H1 (cell line): ENCODE measurements around the gene ALDH7A1. TPM values are rescaled to one million over a fixed set of nuclear protein-coding genes. Genes with fewer than 3 reads are reported as not detected.

Experiments used
- CTCF ChIA-PET: fragments of 300-600 bp; sonication (Branson Sonifier 250); formaldehyde crosslinking; loops from one replicate; lab custom pipeline; 2021; ENCODE audit not compliant: partially characterized antibody; lab: Charles Lee
- POLR2A ChIA-PET: fragments of 300-600 bp; sonication (Branson Sonifier 250); formaldehyde crosslinking; loops from one replicate; lab custom pipeline; 2021; ENCODE audit warnings: inconsistent platforms; ENCODE audit not compliant: partially characterized antibody; lab: Charles Lee
- DNase-seq, 2 experiments: peaks; one replicate each; pipeline versions ENCODE4 v3.0.0 to v3.0.0-alpha.2; 2010 to 2022; ENCODE audit warnings: low spot score in 2 of 2, low read depth in 1 of 2, mixed read lengths in 1 of 2
- FAIRE-seq: peaks from 2 replicates; lab custom pipeline; 2011; peaks lifted over from hg19 to GRCh38; lab: Jason Lieb, UNC
- H2AFZ ChIP-seq: 2 replicates; pipeline ENCODE4 v1.8.1; 2012; ENCODE audit warnings: low read length, inconsistent platforms
- H2AK5ac ChIP-seq: 2 replicates; pipeline ENCODE4 v1.6.1; 2013; ENCODE audit warnings: low read depth, low read length
- H2BK120ac ChIP-seq: replicated peaks from 2 replicates; pipeline ENCODE3; 2013; ENCODE audit warnings: low read depth, low read length, inconsistent platforms
- H2BK12ac ChIP-seq: 2 replicates; pipeline ENCODE4 v1.6.1; 2013; ENCODE audit warnings: low read depth, low read length
- H2BK15ac ChIP-seq: 2 replicates; pipeline ENCODE4 v1.6.1; 2013; ENCODE audit warnings: low read length
- H2BK20ac ChIP-seq: 2 replicates; pipeline ENCODE4 v1.6.1; 2013; ENCODE audit warnings: low read length
- H2BK5ac ChIP-seq: 2 replicates; pipeline ENCODE4 v1.6.1; 2013; ENCODE audit warnings: low read depth, low read length
- H3K14ac ChIP-seq: 2 replicates; pipeline ENCODE4 v1.6.1; 2013; ENCODE audit warnings: inconsistent platforms; ENCODE audit not compliant: insufficient read length
- H3K18ac ChIP-seq: 2 replicates; pipeline ENCODE4 v1.6.1; 2013; ENCODE audit warnings: low read length; ENCODE audit errors: extremely low read depth
- H3K23ac ChIP-seq: 2 replicates; pipeline ENCODE4 v1.6.1; 2013; ENCODE audit warnings: inconsistent platforms; ENCODE audit not compliant: insufficient read length
- H3K23me2 ChIP-seq: 2 replicates; pipeline ENCODE4 v1.6.1; 2013; ENCODE audit warnings: low read depth, low read length
- H3K27ac ChIP-seq: 2 replicates; pipeline ENCODE4 v1.6.1; 2011; ENCODE audit warnings: low read depth, low read length, inconsistent platforms
- H3K27me3 ChIP-seq, 4 experiments: replicated peaks in 1 of 4; 1 replicate in 1 of 4; 2 replicates in 3 of 4; pipeline versions ENCODE4 v1.6.1 to v1.8.1; 2011 to 2013; ENCODE audit warnings: low read length in 3 of 4, mild to moderate bottlenecking in 3 of 4, inconsistent platforms in 2 of 4, mixed read lengths in 2 of 4, moderate library complexity in 1 of 4; ENCODE audit not compliant: control insufficient read depth in 3 of 4, insufficient read depth in 3 of 4; ENCODE audit errors: extremely low read depth in 1 of 4
- H3K36me3 ChIP-seq, 4 experiments: 2 replicates each; pipeline versions ENCODE4 v1.6.1 to v1.8.1; 2011 to 2013; ENCODE audit warnings: mild to moderate bottlenecking in 4 of 4, low read length in 3 of 4, moderate library complexity in 2 of 4, control low read depth in 1 of 4, inconsistent platforms in 1 of 4; ENCODE audit not compliant: insufficient read depth in 4 of 4, control insufficient read depth in 2 of 4
- H3K4ac ChIP-seq: replicated peaks from 2 replicates; pipeline ENCODE3; 2013; ENCODE audit warnings: low read length, low read depth, mixed read lengths, inconsistent platforms; ENCODE audit not compliant: insufficient read length
- H3K4me1 ChIP-seq, 4 experiments: replicated peaks in 1 of 4; 1 replicate in 1 of 4; 2 replicates in 3 of 4; pipeline versions ENCODE4 v1.6.1 to v1.8.1; 2011 to 2013; ENCODE audit warnings: low read length in 3 of 4, inconsistent platforms in 2 of 4, mixed read lengths in 1 of 4; ENCODE audit not compliant: insufficient read depth in 4 of 4, control insufficient read depth in 3 of 4
- H3K4me2 ChIP-seq, 2 experiments: 2 replicates each; pipeline versions ENCODE4 v1.6.1 to v1.8.1; 2011 to 2013; ENCODE audit warnings: low read depth in 2 of 2, low read length in 2 of 2, control low read depth in 1 of 2, inconsistent platforms in 1 of 2, mild to moderate bottlenecking in 1 of 2; ENCODE audit not compliant: insufficient read depth in 1 of 2
- H3K4me3 ChIP-seq, 4 experiments: fragments of 200-600, 300-600 bp in 1 of 4; sonication (generic), shearing (Covaris generic), sonication (Bioruptor Twin) in 1 of 4; 2 replicates each; pipeline versions ENCODE4 v1.5.1 to v1.8.1; 2011 to 2016; ENCODE audit warnings: low read length in 4 of 4, low read depth in 3 of 4, control low read depth in 2 of 4, inconsistent platforms in 2 of 4, mild to moderate bottlenecking in 2 of 4, mixed read lengths in 1 of 4, moderate library complexity in 1 of 4; ENCODE audit not compliant: insufficient read depth in 2 of 4; ENCODE audit errors: extremely low read depth in 1 of 4
- H3K56ac ChIP-seq: replicated peaks from 2 replicates; pipeline ENCODE3; 2013; ENCODE audit warnings: low read depth, mild to moderate bottlenecking, mixed read lengths, low read length, inconsistent platforms; ENCODE audit not compliant: insufficient read length
- H3K79me1 ChIP-seq: 2 replicates; pipeline ENCODE4 v1.6.1; 2013; ENCODE audit warnings: low read depth, low read length, control low read depth
- H3K79me2 ChIP-seq, 2 experiments: 2 replicates each; pipeline versions ENCODE4 v1.6.1 to v1.8.1; 2012 to 2013; ENCODE audit warnings: low read length in 2 of 2, mild to moderate bottlenecking in 2 of 2, inconsistent platforms in 1 of 2; ENCODE audit not compliant: insufficient read depth in 2 of 2, control insufficient read depth in 1 of 2
- H3K9ac ChIP-seq, 4 experiments: replicated peaks in 1 of 4; 1 replicate in 1 of 4; 2 replicates in 3 of 4; pipeline versions ENCODE4 v1.6.1 to v1.8.1; 2011 to 2013; ENCODE audit warnings: low read depth in 3 of 4, low read length in 3 of 4, control low read depth in 2 of 4, mild to moderate bottlenecking in 2 of 4, moderate library complexity in 2 of 4, inconsistent platforms in 1 of 4; ENCODE audit errors: extremely low read depth in 1 of 4
- H3K9me3 ChIP-seq, 2 experiments: 2 replicates each; pipeline versions ENCODE4 v1.6.1 to v1.8.1; 2012 to 2013; ENCODE audit warnings: mild to moderate bottlenecking in 2 of 2, moderate library complexity in 2 of 2, control low read depth in 1 of 2, inconsistent platforms in 1 of 2, low read depth in 1 of 2, low read length in 1 of 2, mixed read lengths in 1 of 2; ENCODE audit not compliant: insufficient read depth in 2 of 2
- H4K20me1 ChIP-seq, 2 experiments: replicated peaks in 1 of 2; 2 replicates each; pipeline versions ENCODE3 to v1.8.1; 2011 to 2013; ENCODE audit warnings: inconsistent platforms in 2 of 2, low read length in 2 of 2, mild to moderate bottlenecking in 1 of 2; ENCODE audit not compliant: insufficient read depth in 2 of 2, control insufficient read depth in 1 of 2
- H4K5ac ChIP-seq: 2 replicates; pipeline ENCODE4 v1.6.1; 2013; ENCODE audit warnings: low read length, low read depth, mixed read lengths, inconsistent platforms; ENCODE audit not compliant: insufficient read length
- H4K8ac ChIP-seq: 2 replicates; pipeline ENCODE4 v1.8.0; 2013; ENCODE audit warnings: mild to moderate bottlenecking, moderate library complexity, low read length, inconsistent platforms; ENCODE audit not compliant: insufficient read depth; ENCODE audit errors: extremely low read depth
- H4K91ac ChIP-seq: replicated peaks from 2 replicates; pipeline ENCODE3; 2013; ENCODE audit warnings: low read length, mixed read lengths, inconsistent platforms; ENCODE audit not compliant: insufficient read length
- CTBP2 ChIP-seq: IDR thresholded peaks from 2 replicates; pipeline ENCODE4 v1.7.0; 2011; ENCODE audit warnings: borderline replicate concordance, mild to moderate bottlenecking, moderate library complexity, mixed read lengths, low read length; ENCODE audit not compliant: insufficient read depth, insufficient read length
- MAFK ChIP-seq: IDR thresholded peaks from 2 replicates; pipeline ENCODE4 v1.6.1; 2012; ENCODE audit warnings: low read depth, mild to moderate bottlenecking, improper control_type of control experiment, low read length
- WGBS, 2 experiments: shearing (Covaris generic) in 1 of 2; methylation state at CpG; one replicate each; pipeline versions ENCODE4 v1.1.6 to v1.1.7; 2013 to 2015; ENCODE audit warnings: low lambda C conversion rate in 2 of 2, mixed read lengths in 2 of 2, inconsistent platforms in 1 of 2, low coverage in 1 of 2, missing lambda C conversion rate in 1 of 2; ENCODE audit not compliant: insufficient replicate concordance in 2 of 2, insufficient coverage in 1 of 2, insufficient read length in 1 of 2; ENCODE audit errors: extremely low coverage in 1 of 2, missing lambda C conversion rate in 1 of 2; 5-methylcytosine and 5-hydroxymethylcytosine counted together
- polyA plus RNA-seq, 7 experiments: library from polyadenylated mRNA; depleted of rRNA in 3 of 7; stranded (reverse) in 5 of 7; unstranded in 2 of 7; fragments of >200 nt in 5 of 7; fragments of 200-250 nt in 2 of 7; gene quantifications; 1 replicate in 5 of 7; 2 replicates in 1 of 7; 4 replicates in 1 of 7; pipeline versions ENCODE4 v1.2.1 to v1.2.3, GENCODE V29; 2011 to 2013; ENCODE audit warnings: missing spikeins in 2 of 7, mixed read lengths in 2 of 7
- total RNA-seq: library from RNA; stranded (reverse); fragmentation: NEBNext Ultra II Directional; extraction: Animal tissue kit (Norgen Biotek cat#: 25700); gene quantifications from 2 replicates; pipeline ENCODE4 v1.2.1, GENCODE V29; 2021

The ALDH7A1 gene
- total and polyA plus RNA-seq, 2 of the 8 experiments (the other 6 are each of a cell fraction or from before 2014, with no cell fraction given) = 99.6 to 225 TPM

DNA sequence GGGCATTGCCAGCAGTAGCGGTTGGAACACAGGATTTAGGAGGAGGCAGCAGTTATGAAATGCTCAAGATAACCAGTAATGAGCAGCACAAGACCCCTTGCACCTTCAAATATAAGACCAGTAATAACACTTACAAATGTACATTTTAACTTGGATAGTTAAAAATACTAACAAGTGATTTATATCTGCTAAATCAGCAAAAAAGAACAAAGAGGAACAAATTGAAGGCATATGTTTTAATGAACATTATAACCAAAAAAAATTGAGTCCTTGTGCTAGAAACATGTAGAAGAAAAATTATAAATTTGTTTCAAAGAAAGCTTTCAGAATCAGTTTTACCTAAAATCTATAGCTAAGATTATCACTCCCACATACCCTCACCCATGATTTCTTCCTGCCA is 52.0 kb downstream of the ALDH7A1 start:
- H3K27me3 ChIP-seq = no peaks in the 10 kb centered on the region
- H2BK15ac ChIP-seq = no peak overlapping the region
- CTCF ChIA-PET = interaction anchor here (0.5 to 7.2 kb wide), 17 partner anchors 8 to 312 kb away, joined by 3 to 125 read pairs (median 4); partner anchors contain the start of genes ALDH7A1 and PHAX
- H3K79me2 ChIP-seq = no peaks in the 10 kb centered on the region
- no peak overlapping the region for H3K56ac ChIP-seq
- WGBS, 2 experiments = 100% methylated on average over 1 of the region's 1 CpG; no CpG with 5 or more reads in 1 of the 2 experiments
- peaks cover 7 to 33% (median 18%) of the 10 kb centered on the region in 4 experiments; a peak in 7 of 8 replicates for H3K36me3 ChIP-seq
- no peak overlapping the region for H4K91ac ChIP-seq
- H3K27ac ChIP-seq = no peak overlapping the region
- no peak overlapping the region for H3K18ac ChIP-seq
- peaks cover 0 to 1% of the 10 kb centered on the region in 2 experiments for H4K20me1 ChIP-seq
- H2AFZ ChIP-seq = no peak overlapping the region
- no peak overlapping the region for H3K4ac ChIP-seq
- H4K5ac ChIP-seq = no peak overlapping the region
- DNase-seq = no peak
- H3K14ac ChIP-seq = no peak overlapping the region
- H3K23me2 ChIP-seq = no peaks in the 10 kb centered on the region
- TF ChIP-seq MAFK (0 out of 2 replicates have a peak, but pooled peaks have one; percentile 39), CTBP2 (no peak)
- TF ChIP-seq, all 59 proteins: peak for 1
- H3K9ac ChIP-seq = no peak overlapping the region
- H2AK5ac ChIP-seq = no peak overlapping the region
- H3K4me2 ChIP-seq = no peak overlapping the region
- H3K79me1 ChIP-seq = no peaks in the 10 kb centered on the region
- no peak overlapping the region for H2BK120ac ChIP-seq
- H2BK5ac ChIP-seq = no peak overlapping the region
- POLR2A ChIA-PET = interaction anchor here (0.5 to 1.4 kb wide), 4 partner anchors 21 to 71 kb away, joined by 3 read pairs; no protein-coding TSS in a partner anchor
- no peak overlapping the region for H2BK20ac ChIP-seq
- H3K4me1 ChIP-seq = peaks cover 0 to 2% (median under 1%) of the 10 kb centered on the region in 4 experiments; a peak in 3 of 7 replicates
- H3K4me3 ChIP-seq = no peak overlapping the region
- H4K8ac ChIP-seq = no peak overlapping the region
- FAIRE-seq = no peak
- no peak overlapping the region for H3K23ac ChIP-seq
- no peak overlapping the region for H2BK12ac ChIP-seq
- no peaks in the 10 kb centered on the region for H3K9me3 ChIP-seq
